GM10248 (cell line): ENCODE results near the gene ARL8B.

Source experiments
- CTCF ChIA-PET: fragments of 300-600 bp; sonication (Branson Sonifier 250); formaldehyde crosslinking; extraction: SDS; loops from one replicate; lab custom pipeline; 2021; ENCODE audit warnings: antibody characterized with exemption; lab: Yijun Ruan, JAX
- POLR2A ChIA-PET: fragments of 350-650 bp; sonication (Branson Sonifier 250); formaldehyde crosslinking; extraction: SDS; loops from one replicate; lab custom pipeline; 2020; ENCODE audit warnings: antibody characterized with exemption; lab: Yijun Ruan, JAX
- DNase-seq: peaks from one replicate; pipeline ENCODE4 v3.0.0; 2012; ENCODE audit errors: extremely low spot score
- TF ChIP-seq, protein P1 (sequence below): IDR thresholded peaks from 2 replicates; pipeline ENCODE4 v1.5.1; 2012; ENCODE audit warnings: mild to moderate bottlenecking, low read depth; ENCODE audit errors: extremely low read depth, missing control alignments, control extremely low read depth

ARL8B gene

DNA sequence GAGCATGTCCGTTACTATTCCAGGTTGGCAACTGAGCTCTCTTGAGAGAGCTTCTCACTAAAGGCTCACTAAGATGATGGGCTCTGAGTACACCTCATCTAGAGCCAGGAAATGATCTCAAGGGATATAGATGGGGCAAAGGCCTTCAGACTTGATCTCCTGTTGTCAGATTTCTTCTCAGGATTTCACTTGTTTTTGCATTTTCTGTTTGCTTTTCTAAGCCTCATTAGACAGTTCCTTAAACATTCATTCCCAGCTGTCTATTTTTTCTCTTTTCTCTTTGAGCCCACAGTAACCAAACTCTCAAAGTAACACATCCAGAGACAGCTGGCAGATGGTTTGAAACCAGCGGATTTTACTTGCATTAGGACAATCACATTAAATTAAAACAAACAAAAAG lies 28.4 kb upstream of the ARL8B start:
- ChIA-PET CTCF (interaction anchor here (1.5 kb wide), 1 partner anchor 28 kb away, joined by 5 read pairs; no protein-coding TSS in a partner anchor), POLR2A (no interaction called here)
- DNase-seq: no peak
- TF ChIP-seq, protein P1, sequence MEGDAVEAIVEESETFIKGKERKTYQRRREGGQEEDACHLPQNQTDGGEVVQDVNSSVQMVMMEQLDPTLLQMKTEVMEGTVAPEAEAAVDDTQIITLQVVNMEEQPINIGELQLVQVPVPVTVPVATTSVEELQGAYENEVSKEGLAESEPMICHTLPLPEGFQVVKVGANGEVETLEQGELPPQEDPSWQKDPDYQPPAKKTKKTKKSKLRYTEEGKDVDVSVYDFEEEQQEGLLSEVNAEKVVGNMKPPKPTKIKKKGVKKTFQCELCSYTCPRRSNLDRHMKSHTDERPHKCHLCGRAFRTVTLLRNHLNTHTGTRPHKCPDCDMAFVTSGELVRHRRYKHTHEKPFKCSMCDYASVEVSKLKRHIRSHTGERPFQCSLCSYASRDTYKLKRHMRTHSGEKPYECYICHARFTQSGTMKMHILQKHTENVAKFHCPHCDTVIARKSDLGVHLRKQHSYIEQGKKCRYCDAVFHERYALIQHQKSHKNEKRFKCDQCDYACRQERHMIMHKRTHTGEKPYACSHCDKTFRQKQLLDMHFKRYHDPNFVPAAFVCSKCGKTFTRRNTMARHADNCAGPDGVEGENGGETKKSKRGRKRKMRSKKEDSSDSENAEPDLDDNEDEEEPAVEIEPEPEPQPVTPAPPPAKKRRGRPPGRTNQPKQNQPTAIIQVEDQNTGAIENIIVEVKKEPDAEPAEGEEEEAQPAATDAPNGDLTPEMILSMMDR: no peak

DNA sequence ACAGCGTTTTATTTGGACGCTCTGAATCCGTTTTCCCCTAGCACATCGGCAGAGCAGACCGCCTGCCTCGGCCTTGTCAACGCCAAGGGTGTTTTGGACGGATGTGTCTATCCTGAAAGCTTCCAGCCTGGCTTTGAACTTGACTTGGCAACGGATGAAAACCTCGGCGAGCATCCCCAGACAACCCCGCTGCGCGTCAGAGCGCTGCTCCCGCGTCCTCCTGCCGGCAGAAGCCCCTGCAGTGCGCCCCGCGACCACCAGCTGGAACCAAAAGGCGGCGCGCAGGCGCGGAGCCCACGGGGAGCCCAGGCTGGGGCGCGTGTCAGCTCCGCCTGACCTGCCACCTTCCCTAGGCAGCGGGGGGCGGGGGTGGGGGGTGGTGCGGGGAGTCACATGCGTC lies 26.2 kb upstream of the ARL8B start:
- DNase-seq: no peak
- ChIA-PET POLR2A (no interaction called here), CTCF (interaction anchor here (0.7 kb wide), 1 partner anchor 9 kb away, joined by 3 read pairs; no protein-coding TSS in a partner anchor)
- TF ChIP-seq, protein P1: no peak

DNA sequence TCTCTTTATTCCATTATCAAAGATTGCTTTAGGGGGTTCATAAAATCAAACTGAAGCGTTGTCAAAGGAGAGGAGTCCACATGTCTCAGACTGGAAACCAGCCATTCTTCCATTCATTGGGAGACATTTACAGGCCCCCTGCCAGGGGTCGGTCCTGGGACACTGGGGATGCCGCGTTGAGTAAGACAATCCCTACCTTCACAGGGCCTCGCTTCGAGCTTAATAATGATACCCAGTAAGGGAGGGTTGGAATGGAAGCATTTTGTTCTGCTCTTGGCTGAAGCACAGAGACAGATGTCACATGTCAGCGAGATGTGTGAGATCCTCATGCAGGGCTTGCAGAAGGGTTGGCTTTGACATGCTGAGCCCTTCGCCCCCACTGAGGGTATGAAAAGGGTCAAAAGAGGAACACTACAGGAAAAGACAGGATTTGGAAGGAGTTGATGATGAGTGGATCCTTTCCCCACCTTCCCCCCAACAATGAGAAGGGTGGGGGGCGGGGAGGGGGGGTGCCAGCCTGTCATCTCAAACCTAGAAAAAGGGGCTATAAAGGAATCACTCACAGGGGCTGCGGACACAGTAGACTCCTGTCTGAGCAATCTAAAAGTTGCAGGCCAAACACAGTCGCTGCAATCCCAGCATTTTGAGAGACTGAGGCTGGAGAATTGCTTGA lies 25.6 kb upstream of the ARL8B start:
- TF ChIP-seq, protein P1: no peak
- CTCF ChIA-PET: interaction anchor here (0.7 kb wide), 1 partner anchor 9 kb away, joined by 3 read pairs; no protein-coding TSS in a partner anchor
- no peak for DNase-seq
- POLR2A ChIA-PET: no interaction called here

DNA sequence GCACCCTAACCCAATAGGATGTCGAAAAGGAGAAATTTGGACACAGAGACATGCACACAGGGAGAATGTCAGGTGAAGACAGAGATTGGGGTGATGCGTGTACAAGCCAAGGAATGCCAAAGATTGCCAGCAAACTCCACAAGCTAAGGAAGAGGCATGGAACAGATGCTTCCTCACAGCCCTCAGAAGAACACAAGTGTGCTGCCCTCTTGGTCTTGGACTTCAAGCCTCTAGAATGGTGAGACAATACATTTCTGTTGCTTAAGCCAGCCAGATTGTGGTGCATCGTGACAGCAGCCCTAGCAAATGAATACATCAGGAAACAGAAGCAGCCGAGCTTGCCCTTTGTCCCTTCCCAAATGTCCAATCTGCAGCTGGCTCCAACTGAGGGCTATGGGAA lies 23.7 kb upstream of the ARL8B start:
- ChIA-PET CTCF (interaction anchor here (0.8 kb wide), 1 partner anchor 23 kb away, joined by 3 read pairs; no protein-coding TSS in a partner anchor), POLR2A (no interaction called here)
- DNase-seq: no peak
- TF ChIP-seq, protein P1: no peak

DNA sequence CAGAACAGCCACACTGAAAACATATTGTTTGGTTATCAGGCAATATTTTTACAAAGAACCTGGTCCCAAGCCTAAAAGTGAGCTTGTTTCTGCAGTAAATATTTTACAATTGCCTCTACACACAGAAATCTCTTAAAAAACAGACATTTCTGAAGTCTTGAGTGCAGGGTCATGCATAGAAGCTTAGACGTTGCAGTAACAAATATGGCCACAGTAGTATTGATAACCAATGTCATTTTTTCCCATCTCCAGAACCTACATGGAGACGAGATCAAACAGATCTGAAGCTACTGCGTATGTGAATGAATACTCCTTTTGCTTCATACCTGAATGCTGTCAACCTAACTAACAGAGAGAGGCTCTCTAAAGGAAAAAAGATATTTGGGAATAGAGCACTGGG lies 19.6 kb upstream of the ARL8B start:
- no peak for DNase-seq
- TF ChIP-seq, protein P1: no peak
- ChIA-PET CTCF (interaction anchor here (1.4 kb wide), 1 partner anchor 8 kb away, joined by 4 read pairs; no protein-coding TSS in a partner anchor), POLR2A (no interaction called here)

DNA sequence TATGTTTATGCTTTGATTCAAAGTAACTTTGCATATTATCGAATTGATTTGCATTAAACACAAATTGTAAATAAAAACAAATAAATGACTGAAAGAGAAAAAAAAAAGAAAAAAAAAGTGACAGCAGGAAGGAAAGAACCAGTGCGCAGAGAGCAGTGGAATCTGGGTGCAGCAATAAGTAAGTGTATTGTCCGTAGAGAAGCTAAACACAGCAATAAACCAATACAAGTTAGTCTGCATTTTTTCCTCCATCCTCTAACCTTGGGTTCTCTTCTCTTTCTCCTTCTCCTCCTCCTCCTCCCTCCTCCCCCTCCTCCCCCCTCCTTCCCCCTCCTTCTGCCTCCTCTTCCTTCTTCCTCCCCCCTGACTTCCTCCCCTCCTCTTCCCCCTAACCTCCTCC lies 18.3 kb upstream of the ARL8B start:
- ChIA-PET POLR2A (no interaction called here), CTCF (no interaction called here)
- TF ChIP-seq, protein P1: no peak
- no peak for DNase-seq
